GF-D8 (cell line): ENCODE measurements around the gene FMNL1.

Experiments
- DNase-seq: peaks from one replicate; lab custom pipeline; 2025; lab: John Stamatoyannopoulos, UW

Gene FMNL1

DNA sequence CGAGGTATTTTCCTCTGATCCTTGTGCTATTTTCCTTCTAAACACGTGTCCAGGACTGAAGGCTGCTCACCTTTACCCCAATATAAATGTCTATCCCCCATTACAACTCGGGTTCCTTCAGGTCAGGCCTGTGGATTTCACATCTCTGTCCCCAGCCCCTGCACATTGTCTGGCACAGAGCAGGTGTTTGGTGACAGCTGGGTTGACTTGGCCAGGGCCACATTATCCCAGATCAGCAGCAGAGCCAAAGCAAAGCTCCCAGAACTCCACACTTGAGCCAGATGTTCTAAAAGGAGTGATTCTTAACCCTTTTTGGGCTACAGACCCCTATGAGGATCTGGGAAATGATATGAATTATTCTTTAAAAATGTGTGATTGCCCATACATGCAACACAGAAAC is 58.2 kb downstream of the FMNL1 start:
- DNase-seq, result no peak

GRCh38 chr17:45282683-45283644 is 61.3 kb downstream of the FMNL1 start:
- DNase-seq, result no peak

DNA sequence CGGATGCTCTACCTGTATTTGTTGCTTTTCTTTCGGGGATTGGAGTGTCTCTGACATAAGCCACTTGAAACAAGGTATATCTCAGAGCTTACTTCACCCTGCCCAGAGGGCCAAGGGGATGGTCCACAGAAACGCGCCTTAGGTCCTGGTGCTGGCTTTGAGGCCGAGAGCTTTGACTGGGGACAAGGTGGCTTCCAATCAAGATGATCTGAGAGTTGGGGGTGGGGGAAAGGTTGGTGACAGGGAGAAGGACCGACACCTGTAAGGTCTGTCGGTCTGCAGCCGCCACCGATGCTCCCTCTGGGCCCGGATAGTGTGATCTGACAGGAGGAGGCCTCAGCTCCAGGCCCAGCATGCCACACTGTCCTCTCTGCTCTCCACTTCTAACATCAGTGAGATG is 62.0 kb downstream of the FMNL1 start:
- no peak for DNase-seq

- DNase-seq, result no peak
Measured at GRCh38 chr17:45284176-45285140, 62.8 kb downstream of the FMNL1 start.

GRCh38 chr17:45286286-45286685 is 64.6 kb downstream of the FMNL1 start:
- DNase-seq, result no peak

- DNase-seq, result no peak
Measured at GRCh38 chr17:45287526-45288500, 66.1 kb downstream of the FMNL1 start.

DNA sequence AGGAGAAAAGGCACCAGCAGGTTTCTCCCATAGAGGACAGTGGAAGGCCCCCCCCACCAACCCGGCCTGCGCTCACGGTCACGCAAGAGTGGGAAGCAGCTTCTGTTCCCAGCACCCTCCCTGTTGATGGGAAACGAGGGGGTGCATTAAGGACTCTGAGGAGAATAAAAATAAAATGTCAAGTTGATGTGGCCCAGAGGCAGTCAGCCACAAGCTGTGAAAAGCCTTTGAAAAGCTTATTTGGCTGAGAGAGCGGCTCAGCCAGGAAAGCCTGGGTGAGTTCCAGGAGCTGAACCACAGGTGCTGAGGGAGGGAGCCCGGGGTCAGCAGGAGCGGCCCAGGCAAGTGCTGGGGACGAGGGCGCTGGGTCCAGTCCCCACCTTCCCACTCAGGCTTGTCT is 67.1 kb downstream of the FMNL1 start:
- DNase-seq, result no peak

- no peak for DNase-seq
Measured at GRCh38 chr17:45289301-45290268, 67.9 kb downstream of the FMNL1 start.

- DNase-seq, result no peak
Measured at GRCh38 chr17:45290269-45290765, 68.6 kb downstream of the FMNL1 start.

- DNase-seq, result peak; percentile 57
Measured at GRCh38 chr17:45291171-45291805, 69.6 kb downstream of the FMNL1 start.

DNA sequence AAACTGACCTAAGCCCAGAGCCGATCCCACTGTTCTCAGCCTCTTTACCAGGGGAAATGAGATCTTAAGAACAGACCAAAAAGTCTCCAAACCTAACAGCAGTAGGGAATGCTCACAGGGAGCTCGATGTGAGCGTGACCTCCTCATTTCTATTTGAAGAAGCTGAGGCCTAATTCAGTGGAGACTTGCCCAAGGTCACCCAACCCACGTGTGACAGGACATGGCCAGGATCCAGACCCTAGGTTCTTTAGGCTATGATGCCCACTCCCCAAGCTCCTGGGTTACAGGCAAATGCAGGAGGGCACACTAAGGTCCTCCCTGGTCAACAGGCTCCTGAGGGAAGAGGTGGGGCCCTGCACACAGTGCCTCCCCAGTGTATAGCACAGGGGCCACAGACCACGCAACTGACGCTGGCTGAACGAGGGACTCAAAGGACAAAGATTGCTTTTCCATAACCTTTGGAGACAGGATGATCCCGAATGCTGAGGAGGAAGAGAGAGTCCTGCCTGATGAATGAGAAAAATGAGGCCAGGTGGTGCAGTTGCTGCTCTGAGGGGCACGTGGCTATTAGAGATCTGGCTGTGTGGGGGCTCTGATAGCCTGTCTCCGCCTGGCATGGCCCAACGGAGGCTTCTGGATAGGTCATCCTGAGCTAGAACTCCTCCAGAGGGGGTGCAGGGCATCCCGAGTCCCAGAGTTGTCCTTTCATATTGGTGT is 71.2 kb downstream of the FMNL1 start:
- no peak for DNase-seq

DNA sequence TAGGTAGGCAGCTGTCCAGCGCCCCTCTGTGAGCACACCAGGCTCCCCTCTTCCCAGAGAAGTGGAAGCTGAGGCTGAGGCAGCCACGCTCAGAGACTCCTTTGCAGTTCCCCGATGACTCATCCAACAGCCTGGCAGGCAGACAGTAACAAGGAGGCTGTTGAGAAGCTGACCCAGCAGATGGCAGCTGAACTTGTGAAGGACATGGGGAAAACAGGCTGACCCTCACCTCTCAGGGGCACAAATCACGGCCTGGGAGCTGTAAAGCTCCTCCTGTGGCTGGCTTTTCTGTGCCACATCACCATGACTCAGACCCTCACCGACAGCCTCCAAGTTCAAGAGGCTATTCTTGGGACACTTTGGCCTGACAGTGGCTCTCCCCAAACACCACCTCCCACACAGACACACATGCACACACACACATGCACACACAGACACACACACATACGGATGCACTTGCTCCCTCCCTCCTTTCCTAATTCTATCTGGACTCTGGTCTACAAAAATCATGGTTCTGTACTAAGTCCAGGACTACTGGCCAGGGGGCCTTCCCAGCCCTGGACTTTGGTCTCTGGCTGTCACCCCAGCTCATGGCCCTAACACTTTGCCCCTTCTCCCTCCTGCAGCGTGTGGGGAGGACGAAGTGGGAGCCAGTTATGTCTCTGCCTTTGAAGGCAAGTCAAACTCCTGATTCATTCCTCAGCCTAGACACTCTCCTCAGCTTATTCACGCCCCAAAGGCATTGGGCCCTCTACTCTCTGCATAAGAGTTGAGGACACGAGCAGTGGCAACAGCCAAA is 71.9 kb downstream of the FMNL1 start:
- no peak for DNase-seq

DNA sequence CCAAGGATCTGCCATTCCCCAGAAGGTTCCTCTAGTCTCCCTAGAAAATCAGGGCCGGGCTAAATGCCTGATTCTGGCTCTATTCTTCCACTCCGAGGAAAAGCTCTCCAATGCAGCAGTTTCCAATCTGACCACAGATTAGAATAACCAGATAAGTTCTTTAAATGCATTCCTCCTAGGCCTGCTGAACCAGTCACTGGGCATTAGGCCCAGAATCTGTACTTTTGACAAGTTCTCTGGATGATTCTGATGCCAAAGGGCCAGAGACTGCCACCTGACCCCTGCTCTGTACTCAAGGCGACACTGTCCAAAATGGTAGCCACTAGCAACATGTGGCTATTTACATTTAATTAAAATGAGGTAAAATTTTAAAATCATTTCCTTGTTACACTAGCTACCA is 72.8 kb downstream of the FMNL1 start:
- DNase-seq, result no peak

DNA sequence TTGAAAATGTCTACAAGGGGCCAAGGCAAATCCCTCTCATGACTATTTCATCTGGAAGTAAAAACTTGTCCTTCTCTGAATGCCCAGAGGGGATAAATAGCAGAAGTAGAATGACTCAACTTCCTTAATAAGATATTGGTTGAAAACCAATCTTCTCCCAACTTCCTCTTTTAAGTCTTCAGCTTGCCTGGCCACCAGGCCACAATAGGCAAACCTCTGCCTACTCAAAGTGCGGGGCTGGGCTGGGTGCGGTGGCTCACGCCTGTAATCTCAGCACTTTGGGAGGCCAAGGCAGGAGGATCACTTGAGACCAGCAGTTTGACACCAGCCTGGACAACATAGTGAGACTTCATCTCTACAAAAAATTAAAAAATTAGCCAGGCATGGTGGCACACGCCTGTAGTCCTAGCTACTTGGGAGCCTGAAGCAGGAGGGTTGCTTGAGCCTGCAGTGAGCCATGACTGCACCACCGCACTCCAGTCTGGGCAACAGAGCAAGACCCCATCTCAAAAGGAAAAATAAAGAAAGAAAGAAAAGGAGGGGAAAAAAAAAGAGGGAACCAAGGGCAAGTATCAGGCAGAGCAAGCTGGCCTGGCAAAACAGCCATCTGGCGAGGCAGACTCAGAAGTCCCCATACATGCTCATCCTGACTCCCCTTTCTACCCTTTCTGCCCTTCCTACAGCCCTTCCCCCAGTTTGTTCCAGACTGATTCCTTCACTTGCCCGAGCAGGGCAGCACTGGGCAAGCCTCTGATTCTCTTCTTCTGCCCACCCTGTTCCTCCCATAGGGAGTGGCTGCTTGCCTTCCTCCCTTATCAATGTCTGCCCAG is 74.5 kb downstream of the FMNL1 start:
- peak; percentile 89 for DNase-seq

GRCh38 chr17:45296833-45297124 is 75.1 kb downstream of the FMNL1 start:
- no peak for DNase-seq
